ENCODE data around the gene SERPINA1. TPM values are rescaled to one million over a fixed set of nuclear protein-coding genes. Genes with fewer than 3 reads are reported as not detected.

SERPINA1 gene
- total and polyA plus RNA-seq, 4 donors = 10,220 to 47,972 (median 25,583) TPM

DNA sequence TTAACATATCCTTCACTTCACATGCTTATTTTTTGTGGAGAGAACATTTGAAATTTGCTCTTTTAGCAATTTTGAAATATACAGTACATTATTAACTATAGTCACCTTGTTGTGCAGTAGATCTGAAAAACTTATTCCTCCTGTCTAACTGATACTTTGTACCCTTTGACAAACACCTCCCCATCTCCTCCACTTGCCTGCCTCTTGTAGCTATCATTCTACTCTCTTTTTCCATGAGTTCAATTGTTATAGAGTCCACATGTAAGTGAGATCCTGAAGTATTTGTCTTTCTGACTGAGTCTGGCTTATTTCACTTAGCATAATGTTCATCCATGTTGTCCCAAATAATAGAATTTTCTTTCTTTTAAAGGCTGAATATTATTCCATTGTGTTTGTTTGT lies 55.8 kb downstream of the SERPINA1 start:
- DNase-seq (ENCODE audit: low spot score) = no peak
- TF ChIP-seq HNF4G (IDR thresholded peaks at IDR 0.05) = no peak
- TF ChIP-seq, protein P1, sequence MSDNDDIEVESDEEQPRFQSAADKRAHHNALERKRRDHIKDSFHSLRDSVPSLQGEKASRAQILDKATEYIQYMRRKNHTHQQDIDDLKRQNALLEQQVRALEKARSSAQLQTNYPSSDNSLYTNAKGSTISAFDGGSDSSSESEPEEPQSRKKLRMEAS (IDR thresholded peaks at IDR 0.05) = no peak
- TF ChIP-seq FOXA1 (IDR thresholded peaks at IDR 0.05) = no peak
- TF ChIP-seq HNF4A (conservative IDR thresholded peaks at IDR 0.05) = no peak
- TF ChIP-seq GABPA (IDR thresholded peaks at IDR 0.05 in 1 of 2, conservative IDR thresholded peaks at IDR 0.05 in 1 of 2) = no peak
- TF ChIP-seq SP1 (IDR thresholded peaks at IDR 0.05) = no peak
- TF ChIP-seq, protein P2, sequence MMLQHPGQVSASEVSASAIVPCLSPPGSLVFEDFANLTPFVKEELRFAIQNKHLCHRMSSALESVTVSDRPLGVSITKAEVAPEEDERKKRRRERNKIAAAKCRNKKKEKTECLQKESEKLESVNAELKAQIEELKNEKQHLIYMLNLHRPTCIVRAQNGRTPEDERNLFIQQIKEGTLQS (IDR thresholded peaks at IDR 0.05) = no peak
- TF ChIP-seq, protein P3, sequence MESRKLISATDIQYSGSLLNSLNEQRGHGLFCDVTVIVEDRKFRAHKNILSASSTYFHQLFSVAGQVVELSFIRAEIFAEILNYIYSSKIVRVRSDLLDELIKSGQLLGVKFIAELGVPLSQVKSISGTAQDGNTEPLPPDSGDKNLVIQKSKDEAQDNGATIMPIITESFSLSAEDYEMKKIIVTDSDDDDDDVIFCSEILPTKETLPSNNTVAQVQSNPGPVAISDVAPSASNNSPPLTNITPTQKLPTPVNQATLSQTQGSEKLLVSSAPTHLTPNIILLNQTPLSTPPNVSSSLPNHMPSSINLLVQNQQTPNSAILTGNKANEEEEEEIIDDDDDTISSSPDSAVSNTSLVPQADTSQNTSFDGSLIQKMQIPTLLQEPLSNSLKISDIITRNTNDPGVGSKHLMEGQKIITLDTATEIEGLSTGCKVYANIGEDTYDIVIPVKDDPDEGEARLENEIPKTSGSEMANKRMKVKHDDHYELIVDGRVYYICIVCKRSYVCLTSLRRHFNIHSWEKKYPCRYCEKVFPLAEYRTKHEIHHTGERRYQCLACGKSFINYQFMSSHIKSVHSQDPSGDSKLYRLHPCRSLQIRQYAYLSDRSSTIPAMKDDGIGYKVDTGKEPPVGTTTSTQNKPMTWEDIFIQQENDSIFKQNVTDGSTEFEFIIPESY (IDR thresholded peaks at IDR 0.05) = no peak
- no peak for TF ChIP-seq RAD21 (IDR thresholded peaks at IDR 0.05)
- TF ChIP-seq EGR1 (IDR thresholded peaks at IDR 0.05; ENCODE audit: low read depth in 2 of 2) = no peak
- TF ChIP-seq, protein P4, sequence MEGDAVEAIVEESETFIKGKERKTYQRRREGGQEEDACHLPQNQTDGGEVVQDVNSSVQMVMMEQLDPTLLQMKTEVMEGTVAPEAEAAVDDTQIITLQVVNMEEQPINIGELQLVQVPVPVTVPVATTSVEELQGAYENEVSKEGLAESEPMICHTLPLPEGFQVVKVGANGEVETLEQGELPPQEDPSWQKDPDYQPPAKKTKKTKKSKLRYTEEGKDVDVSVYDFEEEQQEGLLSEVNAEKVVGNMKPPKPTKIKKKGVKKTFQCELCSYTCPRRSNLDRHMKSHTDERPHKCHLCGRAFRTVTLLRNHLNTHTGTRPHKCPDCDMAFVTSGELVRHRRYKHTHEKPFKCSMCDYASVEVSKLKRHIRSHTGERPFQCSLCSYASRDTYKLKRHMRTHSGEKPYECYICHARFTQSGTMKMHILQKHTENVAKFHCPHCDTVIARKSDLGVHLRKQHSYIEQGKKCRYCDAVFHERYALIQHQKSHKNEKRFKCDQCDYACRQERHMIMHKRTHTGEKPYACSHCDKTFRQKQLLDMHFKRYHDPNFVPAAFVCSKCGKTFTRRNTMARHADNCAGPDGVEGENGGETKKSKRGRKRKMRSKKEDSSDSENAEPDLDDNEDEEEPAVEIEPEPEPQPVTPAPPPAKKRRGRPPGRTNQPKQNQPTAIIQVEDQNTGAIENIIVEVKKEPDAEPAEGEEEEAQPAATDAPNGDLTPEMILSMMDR (IDR thresholded peaks at IDR 0.05; ENCODE audit: low read depth, low read length, missing input control) = no peak
- no peak for TF ChIP-seq YY1 (IDR thresholded peaks at IDR 0.05)
- TF ChIP-seq FOXA2 (IDR thresholded peaks at IDR 0.05) = no peak
- H3K27me3 ChIP-seq (ENCODE audit: control insufficient read depth in 4 of 4, insufficient read depth in 4 of 4, low read length in 3 of 4) = no peaks in the 10 kb centered on the region
- no peaks in the 10 kb centered on the region for H3K9me3 ChIP-seq (ENCODE audit: control insufficient read depth in 4 of 4, low read length in 3 of 4)
- no peaks in the 10 kb centered on the region for H3K36me3 ChIP-seq (ENCODE audit: control insufficient read depth in 4 of 4, insufficient read depth in 3 of 4, low read depth in 1 of 4, low read length in 3 of 4)
- peaks cover 2 to 18% (median 13%) of the 10 kb centered on the region in 4 donors for H3K4me1 ChIP-seq (ENCODE audit: control insufficient read depth in 4 of 4, insufficient read depth in 4 of 4, low read length in 3 of 4)
- no peak overlapping the region for H3K4me3 ChIP-seq (ENCODE audit: low read depth in 1 of 3, low read length in 3 of 3)
- H3K27ac ChIP-seq (ENCODE audit: low read depth in 1 of 2, low read length in 2 of 2) = no peak overlapping the region
- H3K9ac ChIP-seq (ENCODE audit: low read depth in 1 of 2, low read length in 2 of 2) = no peak overlapping the region

DNA sequence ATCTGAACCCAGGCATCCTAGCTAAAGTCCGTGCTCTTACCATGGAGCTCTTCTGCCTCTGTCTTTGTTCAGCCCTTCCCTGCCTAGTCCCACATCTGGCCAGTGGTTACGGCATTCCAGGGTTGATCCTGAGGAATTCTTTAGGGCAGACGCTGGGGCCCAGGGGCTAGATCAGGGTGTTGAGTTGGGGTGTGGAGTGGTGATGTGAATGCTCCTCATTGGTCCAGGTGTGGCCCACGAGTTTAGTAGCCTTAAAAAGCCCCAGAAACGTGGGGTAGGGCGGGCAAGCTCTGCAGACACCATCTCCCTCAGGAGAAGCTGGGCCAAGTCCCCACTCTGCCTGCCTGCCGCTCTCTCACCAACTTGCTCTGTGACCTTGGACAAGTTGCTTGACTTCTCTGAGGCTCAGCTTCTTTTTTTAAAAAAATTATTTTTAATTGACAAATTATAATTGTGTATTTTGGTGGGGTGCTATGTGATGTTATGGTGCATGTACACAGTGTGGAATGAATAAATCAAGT lies 56.3 kb downstream of the SERPINA1 start:
- no peak overlapping the region for H3K9ac ChIP-seq (ENCODE audit: low read depth in 1 of 2, low read length in 2 of 2)
- H3K27ac ChIP-seq (ENCODE audit: low read depth in 1 of 2, low read length in 2 of 2) = no peak overlapping the region
- H3K27me3 ChIP-seq (ENCODE audit: control insufficient read depth in 4 of 4, insufficient read depth in 4 of 4, low read length in 3 of 4) = no peaks in the 10 kb centered on the region
- no peaks in the 10 kb centered on the region for H3K36me3 ChIP-seq (ENCODE audit: control insufficient read depth in 4 of 4, insufficient read depth in 3 of 4, low read depth in 1 of 4, low read length in 3 of 4)
- DNase-seq (ENCODE audit: low spot score) = no peak
- 87% methylated on average over 7 of the region's 7 CpGs for WGBS
- H3K4me3 ChIP-seq (ENCODE audit: low read depth in 1 of 3, low read length in 3 of 3) = no peak overlapping the region
- H3K4me1 ChIP-seq (ENCODE audit: control insufficient read depth in 4 of 4, insufficient read depth in 4 of 4, low read length in 3 of 4) = peaks cover 2 to 18% (median 13%) of the 10 kb centered on the region in 4 donors
- no peaks in the 10 kb centered on the region for H3K9me3 ChIP-seq (ENCODE audit: control insufficient read depth in 4 of 4, low read length in 3 of 4)
- TF ChIP-seq, protein P5, sequence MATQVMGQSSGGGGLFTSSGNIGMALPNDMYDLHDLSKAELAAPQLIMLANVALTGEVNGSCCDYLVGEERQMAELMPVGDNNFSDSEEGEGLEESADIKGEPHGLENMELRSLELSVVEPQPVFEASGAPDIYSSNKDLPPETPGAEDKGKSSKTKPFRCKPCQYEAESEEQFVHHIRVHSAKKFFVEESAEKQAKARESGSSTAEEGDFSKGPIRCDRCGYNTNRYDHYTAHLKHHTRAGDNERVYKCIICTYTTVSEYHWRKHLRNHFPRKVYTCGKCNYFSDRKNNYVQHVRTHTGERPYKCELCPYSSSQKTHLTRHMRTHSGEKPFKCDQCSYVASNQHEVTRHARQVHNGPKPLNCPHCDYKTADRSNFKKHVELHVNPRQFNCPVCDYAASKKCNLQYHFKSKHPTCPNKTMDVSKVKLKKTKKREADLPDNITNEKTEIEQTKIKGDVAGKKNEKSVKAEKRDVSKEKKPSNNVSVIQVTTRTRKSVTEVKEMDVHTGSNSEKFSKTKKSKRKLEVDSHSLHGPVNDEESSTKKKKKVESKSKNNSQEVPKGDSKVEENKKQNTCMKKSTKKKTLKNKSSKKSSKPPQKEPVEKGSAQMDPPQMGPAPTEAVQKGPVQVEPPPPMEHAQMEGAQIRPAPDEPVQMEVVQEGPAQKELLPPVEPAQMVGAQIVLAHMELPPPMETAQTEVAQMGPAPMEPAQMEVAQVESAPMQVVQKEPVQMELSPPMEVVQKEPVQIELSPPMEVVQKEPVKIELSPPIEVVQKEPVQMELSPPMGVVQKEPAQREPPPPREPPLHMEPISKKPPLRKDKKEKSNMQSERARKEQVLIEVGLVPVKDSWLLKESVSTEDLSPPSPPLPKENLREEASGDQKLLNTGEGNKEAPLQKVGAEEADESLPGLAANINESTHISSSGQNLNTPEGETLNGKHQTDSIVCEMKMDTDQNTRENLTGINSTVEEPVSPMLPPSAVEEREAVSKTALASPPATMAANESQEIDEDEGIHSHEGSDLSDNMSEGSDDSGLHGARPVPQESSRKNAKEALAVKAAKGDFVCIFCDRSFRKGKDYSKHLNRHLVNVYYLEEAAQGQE (IDR thresholded peaks at IDR 0.05) = no peak
- TF ChIP-seq HNF4G (IDR thresholded peaks at IDR 0.05) = no peak
- TF ChIP-seq, protein P3 (IDR thresholded peaks at IDR 0.05) = no peak
- no peak for TF ChIP-seq YY1 (IDR thresholded peaks at IDR 0.05)
- TF ChIP-seq, protein P4 (IDR thresholded peaks at IDR 0.05; ENCODE audit: low read depth, low read length, missing input control) = no peak
- TF ChIP-seq TAF1 (conservative IDR thresholded peaks at IDR 0.05) = no peak
- no peak for TF ChIP-seq FOXA2 (IDR thresholded peaks at IDR 0.05)
- TF ChIP-seq RAD21 (IDR thresholded peaks at IDR 0.05) = no peak
- no peak for TF ChIP-seq GABPA (IDR thresholded peaks at IDR 0.05 in 1 of 2, conservative IDR thresholded peaks at IDR 0.05 in 1 of 2)
- TF ChIP-seq, protein P2 (IDR thresholded peaks at IDR 0.05) = no peak
- TF ChIP-seq, protein P1 (IDR thresholded peaks at IDR 0.05) = no peak
- TF ChIP-seq SP1 (IDR thresholded peaks at IDR 0.05) = no peak
- TF ChIP-seq HNF4A (conservative IDR thresholded peaks at IDR 0.05) = no peak
- no peak for TF ChIP-seq EGR1 (IDR thresholded peaks at IDR 0.05; ENCODE audit: low read depth in 2 of 2)
- no peak for TF ChIP-seq FOXA1 (IDR thresholded peaks at IDR 0.05)
- TF ChIP-seq NR2F2 (IDR thresholded peaks at IDR 0.05) = no peak
- no peak for TF ChIP-seq RXRA (IDR thresholded peaks at IDR 0.05)
